NCI-H2196 treated with DMSO at 0.1 percent for 48 hours (cell line): ENCODE data around the gene EYS.
"Not testable (repeated sequence)": the region's sequence is repeated elsewhere in the genome, so short reads cannot be mapped to it uniquely, and the experiment has no call there.

Experiments used
- DNase-seq: peaks from one replicate; lab custom pipeline; 2025; ENCODE audit not compliant: unreplicated experiment; lab: John Stamatoyannopoulos, UW

Gene EYS

DNA sequence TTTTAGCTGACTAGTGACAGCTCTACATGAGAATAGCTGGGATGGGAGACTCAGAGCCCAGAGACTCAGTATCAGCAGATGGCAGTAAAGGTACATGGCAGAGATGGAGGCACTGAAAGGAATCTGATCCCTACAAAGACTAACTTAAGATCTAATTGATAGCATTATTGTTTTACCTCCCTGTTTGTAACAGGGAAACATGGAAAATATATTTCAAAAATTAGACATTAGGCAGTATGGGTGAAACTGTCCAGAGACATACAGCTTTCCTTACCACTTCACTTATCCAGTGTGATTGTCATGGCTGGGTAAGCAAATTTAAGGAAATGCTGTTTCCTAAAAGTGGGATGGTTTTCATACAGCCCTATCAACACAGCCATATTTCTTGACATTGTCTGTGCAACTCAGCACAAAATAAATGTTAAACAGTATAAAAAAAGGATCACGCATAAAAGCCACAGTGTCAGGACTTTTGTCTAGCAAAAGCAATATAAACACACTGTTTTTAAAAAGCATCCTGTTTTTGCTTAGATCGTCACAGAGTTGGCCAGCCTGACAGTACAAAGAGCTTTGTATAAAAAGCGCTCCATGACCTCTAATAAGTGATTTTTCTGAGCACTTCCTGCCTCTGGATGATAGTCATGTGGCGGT lies 1694.5 kb downstream of the EYS start:
- DNase-seq = no peak

DNA sequence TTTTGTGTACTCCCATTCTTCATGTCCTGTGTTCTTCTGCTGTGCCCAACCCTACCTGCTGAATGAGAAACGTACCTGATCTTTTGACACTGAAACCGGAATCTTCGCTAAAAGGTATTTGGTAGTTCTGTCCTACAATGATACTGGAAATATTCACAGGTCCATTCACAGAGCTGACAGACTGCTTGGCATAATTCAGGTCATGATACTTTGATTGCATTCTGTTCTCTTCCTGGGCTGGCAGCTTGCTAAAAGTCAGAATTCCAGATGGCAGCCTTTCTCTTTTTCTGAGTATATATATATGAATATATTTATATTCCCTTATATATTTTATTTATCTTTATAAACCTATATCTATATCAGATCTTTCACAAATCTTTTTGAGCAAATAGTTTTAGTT lies 1696.4 kb downstream of the EYS start:
- DNase-seq = no peak

DNA sequence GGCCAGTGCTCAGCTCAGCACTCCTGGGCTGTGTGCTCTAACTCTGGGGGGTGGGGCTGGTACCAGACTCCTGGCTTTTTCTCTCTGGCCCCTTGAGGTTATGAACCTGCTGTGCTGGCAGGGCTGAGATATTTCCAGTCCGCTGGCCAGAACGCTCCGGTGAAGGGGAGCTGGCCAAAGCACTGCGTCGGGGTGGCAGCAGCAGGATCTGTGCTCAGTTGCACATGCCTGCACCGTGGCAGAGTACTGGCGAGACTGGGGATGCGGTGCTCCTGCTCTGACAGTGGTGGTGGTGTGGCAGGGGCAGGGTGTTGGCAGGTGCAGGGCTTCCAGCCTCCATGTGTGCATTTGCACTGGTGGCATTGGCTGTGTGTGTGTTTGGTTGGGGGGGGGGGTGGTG lies 1697.0 kb downstream of the EYS start:
- no peak for DNase-seq

DNA sequence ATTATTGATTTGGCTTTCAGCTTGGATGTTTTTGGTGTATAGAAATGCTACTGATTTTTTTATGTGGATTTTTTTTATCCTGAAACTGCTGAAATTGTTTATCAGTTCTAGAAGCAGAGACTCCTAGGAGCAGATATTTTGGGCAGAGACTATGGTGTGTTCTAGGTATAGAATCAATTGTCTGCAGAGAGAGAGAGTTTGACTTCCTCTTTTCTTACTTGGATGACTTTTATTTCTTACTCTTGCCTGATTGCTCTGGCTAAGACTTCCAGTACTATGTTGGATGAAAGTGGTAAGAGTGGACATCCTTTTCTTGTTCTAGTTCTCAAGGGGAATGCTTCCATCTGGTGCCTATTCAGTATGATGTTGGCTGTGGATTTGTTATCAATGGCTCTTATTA lies 1700.8 kb downstream of the EYS start:
- DNase-seq = no peak

DNA sequence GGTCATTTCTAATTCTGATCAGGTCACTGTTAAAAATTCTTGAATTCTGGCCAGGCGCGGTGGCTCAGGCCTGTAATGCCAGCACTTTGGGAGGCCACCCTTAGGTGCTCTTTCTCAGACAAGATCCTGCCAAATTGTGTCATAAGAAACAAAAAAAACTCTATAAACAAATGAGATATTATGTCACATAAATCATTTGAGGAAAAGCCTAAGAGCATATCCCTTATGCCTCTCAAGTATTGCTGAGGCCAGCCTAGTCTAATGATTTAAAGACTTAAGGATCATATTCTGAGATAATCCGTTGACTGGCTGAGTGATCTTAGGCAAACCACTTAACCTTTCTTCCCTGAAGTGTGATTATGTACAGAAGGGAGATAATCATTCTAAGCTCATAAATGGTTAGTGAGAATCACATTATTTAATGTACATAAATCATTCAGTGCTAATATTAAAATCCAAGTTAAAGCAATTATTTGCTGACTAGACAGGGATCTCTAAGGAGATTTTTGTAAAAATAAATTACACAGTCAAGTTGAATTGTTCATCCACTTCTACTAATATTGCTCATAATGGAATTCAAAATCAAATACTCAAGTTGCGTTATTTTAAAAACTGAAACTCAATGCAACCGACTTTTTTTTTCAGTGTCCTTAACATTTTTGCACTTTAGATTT lies 1706.1 kb downstream of the EYS start:
- no peak for DNase-seq

DNA sequence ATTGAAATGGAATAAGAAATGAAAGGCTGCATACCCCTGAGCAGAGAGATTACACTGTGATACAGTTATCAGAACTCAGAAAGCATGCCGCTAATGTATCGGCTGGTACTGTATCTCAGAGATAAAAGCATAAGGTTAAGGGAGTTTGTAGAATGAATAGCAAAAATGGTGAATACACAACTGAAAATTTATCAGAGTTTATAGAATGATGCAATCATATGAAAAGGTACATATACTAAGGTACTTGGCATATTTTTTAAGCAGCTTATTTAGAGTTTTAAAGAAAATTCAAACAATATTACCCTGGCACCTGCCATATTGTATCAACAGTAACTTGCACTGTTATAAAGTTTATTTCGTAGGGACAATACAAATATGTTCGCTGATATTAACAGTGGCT lies 1707.4 kb downstream of the EYS start:
- no peak for DNase-seq

DNA sequence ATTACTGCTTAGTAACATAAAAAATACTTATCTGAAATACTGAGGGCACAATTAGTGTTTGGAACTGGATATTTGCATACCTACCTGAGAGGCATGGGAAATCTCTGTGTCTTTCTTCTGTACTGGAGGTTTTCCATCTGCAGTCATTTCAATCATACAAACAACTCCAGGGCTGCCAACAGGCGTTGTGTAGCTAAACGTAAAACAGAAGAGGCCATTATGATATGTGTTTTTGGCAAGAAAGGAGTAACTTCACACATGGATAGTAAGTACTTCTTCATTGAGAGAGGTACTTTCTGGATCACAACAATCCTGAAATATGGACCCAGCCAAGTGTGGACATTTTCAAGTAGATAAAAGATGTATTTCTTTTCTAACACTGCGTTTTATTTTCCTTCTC lies 1708.0 kb downstream of the EYS start:
- no peak for DNase-seq

DNA sequence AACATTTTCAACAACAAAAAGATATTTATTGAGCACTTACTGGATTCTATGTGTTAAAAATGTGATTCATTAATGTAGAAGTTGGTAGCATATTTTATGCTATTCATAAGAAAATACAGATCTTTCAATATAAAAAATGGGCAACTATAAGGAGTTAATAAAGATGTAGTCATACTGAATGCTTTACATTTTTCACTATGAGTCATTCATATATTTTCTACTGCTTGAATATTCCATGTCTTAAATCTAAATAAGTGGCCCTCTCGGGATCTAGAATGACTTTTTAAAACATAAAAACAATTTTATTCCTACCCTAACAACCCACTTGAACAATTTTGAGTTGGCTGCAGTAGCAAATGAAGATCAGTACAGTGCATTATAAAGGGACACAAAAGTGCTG lies 1709.3 kb downstream of the EYS start:
- no peak for DNase-seq

DNA sequence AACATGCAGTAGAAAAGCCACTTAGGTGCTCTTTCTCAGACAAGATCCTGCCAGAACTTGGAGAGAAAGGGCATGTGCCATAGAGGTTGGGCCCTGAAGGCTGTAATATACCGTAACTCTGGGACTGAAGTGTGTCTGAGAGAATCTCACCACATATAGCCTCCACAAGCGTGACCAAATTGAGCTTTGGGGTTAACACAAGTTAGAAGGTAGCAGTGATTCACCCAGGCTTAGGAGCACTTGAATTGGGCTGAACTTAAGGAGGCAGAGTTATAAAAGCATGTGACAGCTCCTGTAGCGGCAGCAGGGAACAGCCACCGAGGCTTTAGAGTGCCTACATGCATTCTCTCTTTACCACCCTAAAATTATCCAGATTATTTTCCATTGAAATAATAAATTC lies 1709.8 kb downstream of the EYS start:
- no peak for DNase-seq

DNA sequence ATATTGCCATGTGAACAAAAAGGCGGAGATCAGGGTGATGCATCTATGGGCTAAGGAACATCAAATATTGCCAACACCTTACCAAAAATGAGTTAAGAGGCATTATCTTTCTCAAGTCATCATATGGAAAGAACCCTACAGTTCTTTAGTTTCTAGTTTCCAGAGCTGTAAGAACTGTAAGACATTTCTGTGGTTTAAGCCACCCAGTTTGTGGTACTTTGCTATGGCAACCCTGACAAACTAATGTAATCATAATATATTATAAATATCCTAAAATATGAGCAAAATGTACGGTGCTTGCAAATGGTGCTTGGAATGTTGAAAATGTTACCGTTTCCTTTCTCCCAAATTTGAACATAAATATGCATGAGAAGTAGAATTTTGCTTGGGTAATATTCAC lies 1721.8 kb downstream of the EYS start:
- no peak for DNase-seq

DNA sequence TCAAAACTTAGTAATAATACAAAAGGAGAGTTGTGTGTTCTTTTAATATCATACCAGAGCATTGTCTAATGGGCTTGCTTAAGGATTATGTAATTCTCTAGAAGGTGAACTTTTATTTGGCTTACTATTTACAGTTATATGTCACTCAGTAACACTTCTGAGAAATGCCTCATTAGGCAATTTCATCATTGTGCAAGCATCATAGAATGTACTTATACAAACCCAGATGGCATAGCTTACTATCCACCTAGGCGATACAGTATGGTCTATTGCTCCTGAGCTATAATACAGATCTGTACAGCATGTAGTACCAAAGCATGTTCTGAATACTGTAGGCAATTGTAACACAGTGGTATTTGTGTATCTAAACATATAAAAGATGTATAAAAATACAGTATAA lies 1731.3 kb downstream of the EYS start:
- DNase-seq = no peak

DNA sequence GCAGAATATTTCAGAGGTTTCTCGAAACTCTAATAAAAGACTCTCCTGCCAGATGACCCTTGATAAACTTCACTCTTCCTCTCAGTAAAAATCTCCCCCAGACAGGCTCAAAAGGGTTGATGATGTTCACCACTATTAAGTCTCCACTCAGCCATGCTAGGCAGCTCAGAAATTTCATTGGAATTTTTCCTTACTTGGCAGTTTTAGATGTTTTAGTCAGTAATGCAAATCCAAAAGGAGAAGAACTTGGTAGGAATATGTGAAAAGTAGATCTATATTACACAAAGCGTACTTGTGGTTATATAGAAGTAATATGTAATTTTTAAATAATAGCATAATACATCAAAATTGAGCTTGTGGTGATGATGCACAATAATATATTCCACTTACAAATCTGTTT lies 1738.4 kb downstream of the EYS start:
- DNase-seq = no peak

DNA sequence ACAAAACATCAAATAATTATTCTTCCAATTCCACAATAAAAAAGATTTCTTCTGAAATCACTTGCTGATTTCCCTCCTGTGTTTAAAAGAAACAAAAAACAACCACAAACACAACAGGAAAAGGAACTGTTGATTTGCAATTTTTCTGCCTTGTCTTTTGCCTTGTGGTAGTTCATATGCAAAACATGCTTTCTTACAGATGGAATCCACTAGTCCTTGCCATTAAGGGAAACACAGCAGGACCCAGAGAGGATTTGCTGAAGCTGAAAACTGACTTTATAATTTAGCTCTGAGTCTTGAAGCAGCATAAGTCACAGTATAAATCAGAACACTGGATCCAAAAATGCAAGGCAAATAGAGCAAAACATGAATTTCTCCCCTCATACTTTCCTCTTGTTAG lies 1742.7 kb downstream of the EYS start:
- no peak for DNase-seq

DNA sequence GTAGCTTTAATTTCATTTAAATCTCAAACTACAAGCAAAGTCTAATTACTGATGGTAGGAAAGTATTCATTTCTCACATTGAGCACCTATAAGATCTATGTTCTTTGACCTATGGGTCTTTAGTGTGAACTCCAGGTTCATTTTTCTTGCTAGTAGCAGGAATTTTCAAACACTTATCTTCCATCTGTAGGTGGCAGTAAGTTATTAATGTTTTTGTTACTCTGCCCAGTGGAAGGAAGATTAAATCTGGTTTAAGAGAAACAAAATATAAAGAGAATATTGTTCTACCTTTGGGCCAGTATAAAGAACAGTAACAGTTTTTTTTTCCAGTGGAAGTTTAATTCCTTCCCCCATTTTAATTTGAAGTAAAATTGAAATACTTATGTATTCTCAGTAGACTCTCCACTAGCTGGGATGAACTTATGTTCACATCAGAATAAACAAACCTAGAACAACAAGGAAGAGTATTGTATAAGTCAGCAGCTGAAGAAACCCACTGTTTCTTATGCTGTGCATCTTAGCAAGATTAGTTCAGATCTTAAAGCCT lies 1743.2 kb downstream of the EYS start:
- no peak for DNase-seq

DNA sequence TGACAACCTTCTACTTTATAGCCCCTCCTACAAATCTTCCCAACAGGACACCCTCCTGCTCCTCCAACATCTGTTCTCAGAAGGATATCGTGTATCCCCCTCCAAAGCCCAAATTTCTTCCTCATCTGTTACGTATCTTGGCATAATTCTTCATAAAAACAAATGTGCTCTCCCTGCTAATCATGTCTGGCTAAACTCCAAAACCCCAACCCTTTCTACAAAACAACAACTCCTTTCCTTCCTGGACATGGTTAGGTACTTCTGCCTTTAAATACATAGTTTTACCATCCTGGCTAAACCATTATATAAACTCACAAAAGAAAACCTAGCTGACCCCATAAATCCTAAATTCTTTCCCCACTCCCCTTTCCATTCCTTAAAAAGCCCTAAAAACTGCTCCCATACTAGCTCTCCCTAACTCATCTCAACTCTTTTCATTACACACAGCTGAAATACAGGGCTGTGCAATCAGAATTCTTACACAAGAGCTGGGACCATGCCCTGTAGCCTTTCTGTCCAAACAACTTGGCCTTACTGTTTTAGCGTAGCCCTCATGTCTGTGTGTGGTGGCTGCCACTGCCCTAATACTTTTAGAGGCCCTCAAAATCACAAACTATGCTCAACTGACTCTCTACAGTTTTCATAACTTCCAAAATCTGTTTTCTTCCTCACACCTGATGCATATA lies 1753.5 kb downstream of the EYS start:
- DNase-seq = not testable (repeated sequence)

DNA sequence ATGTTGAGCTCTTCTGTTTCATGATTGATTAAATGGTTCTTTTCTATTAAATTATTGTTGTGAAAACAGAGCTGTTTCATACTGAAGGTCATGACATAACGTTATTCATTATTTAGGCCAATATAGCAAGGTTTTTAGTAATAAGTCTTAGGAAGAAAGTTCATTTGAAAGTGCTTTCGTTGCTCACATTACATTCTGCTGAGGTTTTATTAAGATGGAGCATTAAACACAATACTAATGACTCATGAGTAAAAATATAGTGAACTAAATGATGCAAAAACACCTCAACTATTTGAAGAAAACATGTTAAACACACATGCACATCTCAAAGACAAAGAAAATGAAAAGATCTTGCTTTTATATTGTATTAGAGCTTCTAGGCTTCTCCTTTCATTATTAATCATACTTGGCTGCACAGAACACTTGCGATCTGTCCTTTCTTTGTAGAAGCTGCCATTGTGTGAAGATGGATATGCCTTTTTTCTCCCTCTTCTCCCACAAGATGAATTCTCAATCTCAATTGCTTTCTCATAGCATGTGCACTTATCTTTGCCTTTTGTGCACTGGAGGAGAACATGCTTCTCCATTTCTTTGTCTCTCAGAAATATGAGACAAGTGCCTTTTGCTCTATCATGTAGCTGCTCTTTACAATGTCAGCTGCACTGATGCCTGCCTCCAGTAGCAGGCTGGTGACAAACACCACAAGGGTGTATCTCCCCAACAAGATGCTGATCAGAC lies 1759.1 kb downstream of the EYS start:
- no peak for DNase-seq

DNA sequence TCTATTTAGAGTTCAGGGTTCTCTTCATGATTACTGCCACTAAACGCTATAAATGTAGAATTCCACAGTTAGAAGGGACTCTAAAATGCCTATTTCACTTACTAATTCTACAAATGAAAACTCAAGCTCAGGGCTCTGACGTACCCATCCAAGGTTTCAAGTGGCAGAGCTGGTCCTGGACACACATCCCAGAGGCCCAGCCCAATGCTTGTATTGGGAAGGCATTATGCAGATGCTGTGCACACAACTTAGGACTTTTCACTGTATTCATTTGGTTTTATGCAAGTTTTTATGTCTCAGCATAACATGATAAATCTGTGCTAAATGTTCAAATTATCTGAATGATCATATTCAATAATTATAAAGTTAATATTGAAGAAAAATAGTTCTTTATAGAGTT lies 1761.0 kb downstream of the EYS start:
- DNase-seq = no peak

DNA sequence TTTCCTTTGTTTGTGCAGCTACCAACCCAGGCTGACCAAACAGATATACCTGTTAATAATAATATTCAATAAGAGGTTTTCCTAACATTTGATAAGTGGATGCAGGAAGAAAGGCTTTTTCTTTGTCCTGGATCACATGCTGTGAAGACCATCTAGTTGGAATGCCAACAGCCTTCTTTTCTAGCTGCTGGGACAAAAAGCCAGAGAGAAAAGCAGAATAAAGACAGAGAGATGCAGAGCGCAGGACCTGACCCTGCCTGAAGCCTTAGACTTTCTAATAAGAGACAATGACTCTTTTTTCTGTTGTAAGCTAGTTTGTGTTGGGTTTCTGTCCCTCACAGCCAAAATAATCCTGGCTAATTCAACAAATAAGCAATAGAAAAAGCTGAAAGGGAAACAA lies 1763.2 kb downstream of the EYS start:
- no peak for DNase-seq

DNA sequence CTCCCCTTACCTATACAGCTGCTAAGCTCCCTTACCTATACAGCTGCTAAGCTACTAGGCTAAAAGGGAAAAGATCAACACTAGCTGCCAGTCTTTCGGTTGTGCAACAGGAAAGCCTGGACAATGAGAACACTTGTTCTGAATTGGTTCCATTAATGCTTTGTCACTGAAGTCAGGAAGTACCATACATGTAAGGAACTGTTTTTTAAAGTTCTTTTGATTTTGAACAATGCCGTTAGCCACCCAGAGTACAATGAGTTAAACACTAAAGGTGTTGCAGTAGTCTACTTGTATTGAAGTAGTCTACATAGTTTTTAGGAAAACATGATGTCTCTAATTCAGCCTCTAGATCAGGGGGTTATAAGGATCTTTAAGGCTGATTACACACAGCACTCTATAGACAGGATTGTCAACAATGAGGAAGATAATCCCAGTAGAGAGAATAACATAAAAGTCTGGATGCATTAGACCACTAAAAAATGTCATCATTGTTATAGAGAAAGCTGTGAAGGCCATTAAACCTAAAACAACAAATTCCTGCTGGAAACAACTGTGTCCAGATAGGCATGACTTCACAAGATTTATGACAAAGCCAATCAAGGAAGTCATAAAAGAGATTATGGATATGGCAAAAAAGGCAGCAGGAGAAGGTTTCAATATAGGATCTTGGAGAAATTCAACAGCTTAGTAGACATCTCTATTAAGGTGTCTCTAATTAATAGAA lies 1765.1 kb downstream of the EYS start:
- no peak for DNase-seq

DNA sequence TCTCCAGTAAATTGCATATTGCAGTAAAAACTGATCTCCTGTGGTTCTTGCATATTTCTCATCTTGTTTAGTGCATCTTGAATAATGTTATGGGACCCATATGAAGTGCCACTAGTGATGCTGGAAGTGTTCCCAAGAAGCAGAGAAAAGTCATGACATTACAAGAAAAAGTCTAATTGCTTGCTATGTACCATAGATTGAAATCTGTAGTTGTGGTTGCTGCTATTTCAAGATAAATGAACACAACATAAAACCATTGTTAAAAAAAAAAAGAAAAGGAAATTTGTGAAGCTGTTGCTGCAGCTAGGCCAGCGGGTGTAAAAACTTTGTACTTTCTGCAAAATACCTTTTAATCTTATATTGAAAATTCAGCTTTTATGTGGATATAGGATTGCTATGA lies 1767.0 kb downstream of the EYS start:
- DNase-seq = no peak

DNA sequence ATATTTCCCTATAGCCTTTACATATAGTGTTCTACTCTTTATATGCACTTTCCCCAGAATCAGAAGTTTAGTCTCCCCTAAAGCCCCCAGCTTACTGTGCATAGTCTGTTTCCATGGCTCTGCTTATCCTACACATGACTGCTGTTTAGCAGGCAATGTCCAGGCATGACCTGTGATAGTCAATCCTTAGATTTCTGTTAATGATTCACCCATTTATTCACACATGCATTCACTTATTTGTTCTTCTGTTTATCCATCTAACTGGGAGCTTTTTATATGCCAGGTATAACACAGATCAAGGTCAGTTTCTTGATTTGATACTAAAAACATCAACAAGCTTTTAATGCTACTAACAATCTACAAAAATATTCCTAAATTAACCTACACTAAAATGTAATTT lies 1770.6 kb downstream of the EYS start:
- DNase-seq = no peak
